H9 (cell line): ENCODE data around the gene UBASH3A. TPM values are rescaled to one million over a fixed set of nuclear protein-coding genes. Genes with fewer than 3 reads are reported as not detected.

ENCODE experiments used
- DNase-seq: peaks from one replicate; pipeline ENCODE4 v3.0.0-alpha.2; 2017
- H2AFZ ChIP-seq: one replicate; pipeline ENCODE4 v1.6.1; 2013; ENCODE audit warnings: mild to moderate bottlenecking, low read length, control low read depth, moderate library complexity
- H2AK5ac ChIP-seq: 2 replicates; pipeline ENCODE4 v1.6.1; 2013; ENCODE audit warnings: low read length, control low read depth, mixed read lengths; ENCODE audit not compliant: insufficient read length
- H2BK120ac ChIP-seq: one replicate; pipeline ENCODE4 v1.6.1; 2013; ENCODE audit warnings: low read depth, mild to moderate bottlenecking, low read length, control low read depth, inconsistent platforms; ENCODE audit not compliant: poor library complexity, severe bottlenecking
- H2BK12ac ChIP-seq: 2 replicates; pipeline ENCODE4 v1.6.1; 2013; ENCODE audit warnings: low read length, control low read depth, mixed read lengths, low read depth; ENCODE audit not compliant: insufficient read length
- H2BK15ac ChIP-seq: 2 replicates; pipeline ENCODE4 v1.6.1; 2013; ENCODE audit warnings: low read depth, low read length, control low read depth
- H2BK20ac ChIP-seq: one replicate; pipeline ENCODE4 v1.6.1; 2013; ENCODE audit warnings: low read depth, mild to moderate bottlenecking, low read length, control low read depth, inconsistent platforms; ENCODE audit not compliant: poor library complexity, severe bottlenecking
- H2BK5ac ChIP-seq: 2 replicates; pipeline ENCODE4 v1.6.1; 2013; ENCODE audit warnings: low read length, control low read depth, mixed read lengths; ENCODE audit not compliant: insufficient read length
- H3K14ac ChIP-seq: 2 replicates; pipeline ENCODE4 v1.6.1; 2013; ENCODE audit warnings: low read length, control low read depth; ENCODE audit not compliant: insufficient read depth
- H3K18ac ChIP-seq: 2 replicates; pipeline ENCODE4 v1.6.1; 2013; ENCODE audit warnings: low read depth, mild to moderate bottlenecking, mixed read lengths, low read length, control low read depth; ENCODE audit not compliant: insufficient read length
- H3K23ac ChIP-seq: 2 replicates; pipeline ENCODE4 v1.6.1; 2013; ENCODE audit warnings: low read length, control low read depth, mixed read lengths, low read depth; ENCODE audit not compliant: insufficient read length
- H3K23me2 ChIP-seq: 2 replicates; pipeline ENCODE4 v1.6.1; 2013; ENCODE audit warnings: low read depth, mild to moderate bottlenecking, mixed read lengths, low read length, control low read depth; ENCODE audit not compliant: insufficient read length, poor library complexity, severe bottlenecking
- H3K27ac ChIP-seq: 2 replicates; pipeline ENCODE4 v1.5.1; 2013; ENCODE audit warnings: low read length, control low read depth, mixed read lengths, low read depth; ENCODE audit not compliant: insufficient read length
- H3K27me3 ChIP-seq: 2 replicates; pipeline ENCODE4 v1.6.1; 2013; ENCODE audit warnings: low read length, control low read depth, inconsistent platforms; ENCODE audit not compliant: insufficient read depth
- H3K4ac ChIP-seq: 2 replicates; pipeline ENCODE4 v1.6.1; 2013; ENCODE audit warnings: low read depth, mild to moderate bottlenecking, control low read depth, inconsistent platforms, low read length, moderate library complexity
- H3K4me1 ChIP-seq: 2 replicates; pipeline ENCODE4 v1.6.1; 2013; ENCODE audit warnings: low read length, control low read depth, inconsistent platforms; ENCODE audit not compliant: insufficient read depth
- H3K4me2 ChIP-seq: 2 replicates; pipeline ENCODE4 v1.6.1; 2013; ENCODE audit warnings: low read length, control low read depth, mixed read lengths; ENCODE audit not compliant: insufficient read length, insufficient read depth
- H3K56ac ChIP-seq: 2 replicates; pipeline ENCODE4 v1.6.1; 2013; ENCODE audit warnings: low read depth, mild to moderate bottlenecking, mixed read lengths, low read length, control low read depth; ENCODE audit not compliant: insufficient read length
- H3K79me1 ChIP-seq: 2 replicates; pipeline ENCODE4 v1.6.1; 2013; ENCODE audit warnings: low read depth, mild to moderate bottlenecking, moderate library complexity, low read length, control low read depth, inconsistent platforms; ENCODE audit not compliant: insufficient read depth, poor library complexity, severe bottlenecking
- H3K79me2 ChIP-seq: 2 replicates; pipeline ENCODE4 v1.6.1; 2013; ENCODE audit warnings: low read length, control low read depth, inconsistent platforms; ENCODE audit not compliant: insufficient read depth
- H3K9ac ChIP-seq: 2 replicates; pipeline ENCODE4 v1.6.1; 2013; ENCODE audit warnings: low read length, control low read depth, mixed read lengths; ENCODE audit not compliant: insufficient read length; ENCODE audit errors: extremely low read depth
- H3K9me3 ChIP-seq: one replicate; pipeline ENCODE4 v1.6.1; 2013; ENCODE audit warnings: low read depth, low read length, inconsistent platforms; ENCODE audit not compliant: control insufficient read depth
- H3T11ph ChIP-seq: one replicate; pipeline ENCODE4 v1.6.1; 2013; ENCODE audit warnings: mild to moderate bottlenecking, low read length, control low read depth, inconsistent platforms
- H4K20me1 ChIP-seq: one replicate; pipeline ENCODE4 v1.6.1; 2013; ENCODE audit not compliant: control insufficient read depth, insufficient read length, insufficient read depth
- H4K5ac ChIP-seq: 2 replicates; pipeline ENCODE4 v1.6.1; 2013; ENCODE audit warnings: low read depth, mild to moderate bottlenecking, mixed read lengths, low read length, control low read depth; ENCODE audit not compliant: insufficient read length
- H4K8ac ChIP-seq: replicated peaks from 2 replicates; pipeline ENCODE4 v1.6.1; 2013; ENCODE audit warnings: low read length, control low read depth, mixed read lengths, low read depth; ENCODE audit not compliant: insufficient read length
- H4K91ac ChIP-seq: 2 replicates; pipeline ENCODE4 v1.6.1; 2013; ENCODE audit warnings: low read depth, mild to moderate bottlenecking, moderate library complexity, mixed read lengths, low read length, control low read depth; ENCODE audit not compliant: insufficient read length
- H3K27ac Mint-ChIP-seq, 3 experiments: 2 replicates in 2 of 3; 3 replicates in 1 of 3; pipeline ENCODE4 v1.8.0; 2020 to 2021; ENCODE audit warnings: mixed read lengths in 3 of 3, mild to moderate bottlenecking in 1 of 3, moderate library complexity in 1 of 3
- H3K27me3 Mint-ChIP-seq: 2 replicates; pipeline ENCODE4 v1.8.0; 2021; ENCODE audit warnings: low read depth, mild to moderate bottlenecking, moderate library complexity, mixed read lengths
- H3K36me3 Mint-ChIP-seq, 3 experiments: 2 replicates in 2 of 3; 3 replicates in 1 of 3; pipeline ENCODE4 v1.8.0; 2020 to 2021; ENCODE audit warnings: low read depth in 3 of 3, mixed read lengths in 3 of 3; ENCODE audit not compliant: insufficient read depth in 1 of 3
- H3K4me1 Mint-ChIP-seq, 2 experiments: 2 replicates each; pipeline ENCODE4 v1.8.0; 2020; ENCODE audit warnings: mixed read lengths in 2 of 2
- H3K4me3 Mint-ChIP-seq, 2 experiments: 2 replicates in 1 of 2; 3 replicates in 1 of 2; pipeline ENCODE4 v1.8.0; 2020 to 2021; ENCODE audit warnings: mild to moderate bottlenecking in 2 of 2, mixed read lengths in 2 of 2, moderate library complexity in 1 of 2
- H3K9me3 Mint-ChIP-seq, 2 experiments: 2 replicates in 1 of 2; 3 replicates in 1 of 2; pipeline ENCODE4 v1.8.0; 2020; ENCODE audit warnings: mild to moderate bottlenecking in 2 of 2, mixed read lengths in 2 of 2, moderate library complexity in 1 of 2
- WGBS: extraction: QIAGEN DNeasy Blood & Tissue Kit; methylation state at CpG from one replicate; pipeline ENCODE4 v1.1.7; 2013; ENCODE audit warnings: missing lambda C conversion rate, low lambda C conversion rate, mixed read lengths; ENCODE audit not compliant: insufficient read length; ENCODE audit errors: extremely low coverage; 5-methylcytosine and 5-hydroxymethylcytosine counted together
- total RNA-seq: library from RNA; stranded (reverse); gene quantifications from 2 replicates; pipeline ENCODE4 v1.2.1, GENCODE V29; 2021
- TF ChIP-seq, protein P1 (sequence below): fragments of 200-600 bp; sonication (generic); conservative IDR thresholded peaks from 3 replicates; pipeline ENCODE4 v1.8.0; 2021; ENCODE audit warnings: antibody characterized with exemption, mild to moderate bottlenecking

The UBASH3A gene
- total RNA-seq, 1 experiment from 2014 or later, result not detected

GRCh38 chr21:42429021-42429420 lies 25.3 kb downstream of the UBASH3A start:
- Histone ChIP-seq H2BK5ac (no peak overlapping the region), H2BK15ac (no peak overlapping the region), H4K8ac (no peak overlapping the region), H3K27ac (no peak overlapping the region), H4K5ac (no peak overlapping the region), H3K9ac (no peak overlapping the region), H2AFZ (no peak overlapping the region), H2BK120ac (no peak overlapping the region), H2BK12ac (no peak overlapping the region), H3K23me2 (no peaks in the 10 kb centered on the region), H3T11ph (no peak overlapping the region), H3K79me2 (no peaks in the 10 kb centered on the region), H3K4me1 (no peaks in the 10 kb centered on the region), H4K91ac (no peak overlapping the region), H3K4ac (no peak overlapping the region), H3K4me2 (no peak overlapping the region), H2BK20ac (no peak overlapping the region), H3K23ac (no peak overlapping the region), H4K20me1 (no peaks in the 10 kb centered on the region), H3K56ac (no peak overlapping the region), H3K18ac (no peak overlapping the region), H3K14ac (no peak overlapping the region), H3K9me3 (no peaks in the 10 kb centered on the region), H3K79me1 (no peaks in the 10 kb centered on the region), H3K27me3 (no peaks in the 10 kb centered on the region), H2AK5ac (no peak overlapping the region)
- Mint-ChIP-seq H3K4me3 (no peak overlapping the region), H3K27me3 (peaks cover 39% of the 10 kb centered on the region), H3K27ac (no peak overlapping the region), H3K36me3 (no peaks in the 10 kb centered on the region), H3K9me3 (peaks cover 14 to 19% of the 10 kb centered on the region in 2 experiments), H3K4me1 (no peaks in the 10 kb centered on the region)
- TF ChIP-seq, protein P1, sequence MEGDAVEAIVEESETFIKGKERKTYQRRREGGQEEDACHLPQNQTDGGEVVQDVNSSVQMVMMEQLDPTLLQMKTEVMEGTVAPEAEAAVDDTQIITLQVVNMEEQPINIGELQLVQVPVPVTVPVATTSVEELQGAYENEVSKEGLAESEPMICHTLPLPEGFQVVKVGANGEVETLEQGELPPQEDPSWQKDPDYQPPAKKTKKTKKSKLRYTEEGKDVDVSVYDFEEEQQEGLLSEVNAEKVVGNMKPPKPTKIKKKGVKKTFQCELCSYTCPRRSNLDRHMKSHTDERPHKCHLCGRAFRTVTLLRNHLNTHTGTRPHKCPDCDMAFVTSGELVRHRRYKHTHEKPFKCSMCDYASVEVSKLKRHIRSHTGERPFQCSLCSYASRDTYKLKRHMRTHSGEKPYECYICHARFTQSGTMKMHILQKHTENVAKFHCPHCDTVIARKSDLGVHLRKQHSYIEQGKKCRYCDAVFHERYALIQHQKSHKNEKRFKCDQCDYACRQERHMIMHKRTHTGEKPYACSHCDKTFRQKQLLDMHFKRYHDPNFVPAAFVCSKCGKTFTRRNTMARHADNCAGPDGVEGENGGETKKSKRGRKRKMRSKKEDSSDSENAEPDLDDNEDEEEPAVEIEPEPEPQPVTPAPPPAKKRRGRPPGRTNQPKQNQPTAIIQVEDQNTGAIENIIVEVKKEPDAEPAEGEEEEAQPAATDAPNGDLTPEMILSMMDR, result no peak
- WGBS, result no CpG with 5 or more reads among the region's 1 CpG
- DNase-seq, result no peak
